GOT3 (cell line): ENCODE measurements around the gene EPHA1.
A peak's percentile ranks its signal among the peaks of the same experiment; 100 is the strongest.
"Not testable (repeated sequence)": the region's sequence is repeated elsewhere in the genome, so short reads cannot be mapped to it uniquely, and the experiment has no call there.

Experiments
- DNase-seq: peaks from one replicate; lab custom pipeline; 2025; ENCODE audit warnings: mixed read lengths; lab: John Stamatoyannopoulos, UW

The EPHA1 gene

DNA sequence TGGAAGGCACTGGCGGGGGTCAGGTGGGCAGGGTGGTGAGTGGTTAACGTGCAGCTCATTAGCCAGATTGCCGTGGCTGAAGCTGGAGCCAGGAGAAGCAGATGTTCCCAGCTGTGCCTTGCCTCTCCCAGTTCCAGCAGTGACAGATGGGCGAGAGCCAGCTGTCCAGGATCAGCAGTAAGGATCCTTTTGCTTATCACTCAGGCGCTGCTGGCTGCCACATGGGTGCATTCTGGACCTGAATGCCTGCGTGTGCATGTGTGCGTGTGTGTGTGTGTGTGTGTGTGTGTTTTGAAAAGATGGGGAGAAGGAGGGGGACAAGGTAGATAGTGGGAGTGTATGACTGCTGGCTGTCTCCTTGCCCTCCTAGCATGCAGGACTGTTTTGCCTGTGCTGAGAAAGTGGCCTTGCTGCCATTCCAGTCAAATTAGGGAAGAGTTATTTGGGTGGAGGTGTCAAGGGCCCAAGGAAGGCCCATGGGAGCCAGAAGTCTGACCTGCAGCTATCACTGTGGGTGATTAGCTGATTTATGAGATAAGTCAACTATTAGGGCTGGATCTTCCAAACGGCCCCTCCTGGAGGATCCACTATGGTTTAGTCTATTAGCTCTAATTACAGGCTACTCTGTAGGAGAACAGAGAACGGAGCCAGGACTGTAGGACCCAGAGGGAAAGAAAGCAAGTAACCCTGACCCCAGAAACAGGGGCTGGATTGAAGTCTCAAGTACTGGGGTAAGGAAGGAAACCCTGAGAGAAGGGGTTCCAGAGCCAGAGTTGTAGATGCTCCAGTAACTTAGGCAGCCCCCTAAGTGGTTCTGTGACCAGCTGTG is 3.3 kb downstream of the EPHA1 start:
- no peak for DNase-seq

DNA sequence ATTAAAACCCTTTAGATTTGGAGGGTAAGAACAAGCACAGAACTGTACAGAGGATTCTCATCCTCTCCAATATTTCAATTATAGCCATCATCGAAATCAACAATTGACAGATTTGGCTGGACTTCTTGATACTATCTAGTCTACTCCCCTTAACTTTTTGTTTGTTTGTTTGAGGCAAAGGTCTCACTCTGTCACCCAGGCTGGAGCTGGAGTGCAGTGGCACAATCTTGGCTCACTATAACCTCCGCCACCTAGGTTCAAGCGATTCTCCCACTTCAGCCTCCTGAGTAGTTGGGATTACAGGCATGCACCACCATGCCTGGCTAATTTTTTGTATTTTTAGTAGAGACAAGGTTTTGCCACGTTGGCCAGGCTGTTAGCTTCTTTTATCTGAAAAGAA is 6.4 kb downstream of the EPHA1 start:
- not testable (repeated sequence) for DNase-seq

DNA sequence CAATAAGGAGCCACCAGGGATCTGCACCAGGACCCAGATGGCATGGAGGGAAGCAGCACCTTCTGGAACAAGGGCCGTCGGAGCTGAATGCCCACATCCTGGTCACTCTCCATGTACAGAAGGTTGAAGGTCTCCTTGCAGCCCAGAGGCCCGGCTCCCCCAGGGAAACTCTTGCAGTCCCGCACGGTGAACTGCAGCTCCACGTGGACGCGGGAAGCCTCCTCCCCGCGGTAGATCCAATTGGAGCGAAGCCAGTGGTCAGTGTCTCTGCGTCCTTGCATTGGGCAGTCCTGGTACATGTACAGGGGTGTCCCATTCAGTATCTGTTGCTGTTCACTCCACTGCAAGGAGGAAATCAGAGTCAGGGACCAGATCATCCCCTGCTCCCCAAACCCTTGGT is 7.4 kb downstream of the EPHA1 start:
- DNase-seq: no peak

DNA sequence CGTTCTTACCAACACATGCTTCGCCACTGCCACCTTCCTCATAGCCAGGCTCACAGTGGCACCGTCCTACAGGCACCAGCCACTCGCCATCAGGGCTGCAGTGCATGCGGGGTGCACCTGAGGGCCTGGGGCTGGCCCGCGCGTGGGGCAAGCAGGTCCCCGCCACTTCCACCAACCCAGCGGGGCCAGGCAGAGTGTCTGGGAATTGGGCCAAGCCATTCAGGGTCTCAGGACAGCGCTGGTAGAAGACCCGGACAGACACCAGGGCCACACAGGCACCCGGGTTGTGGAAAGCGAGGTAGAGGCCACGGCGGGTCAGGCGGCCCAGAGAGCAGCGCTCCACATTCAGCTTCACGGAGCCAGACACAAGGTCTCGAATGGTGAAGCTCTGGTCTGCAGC is 9.0 kb downstream of the EPHA1 start:
- no peak for DNase-seq

DNA sequence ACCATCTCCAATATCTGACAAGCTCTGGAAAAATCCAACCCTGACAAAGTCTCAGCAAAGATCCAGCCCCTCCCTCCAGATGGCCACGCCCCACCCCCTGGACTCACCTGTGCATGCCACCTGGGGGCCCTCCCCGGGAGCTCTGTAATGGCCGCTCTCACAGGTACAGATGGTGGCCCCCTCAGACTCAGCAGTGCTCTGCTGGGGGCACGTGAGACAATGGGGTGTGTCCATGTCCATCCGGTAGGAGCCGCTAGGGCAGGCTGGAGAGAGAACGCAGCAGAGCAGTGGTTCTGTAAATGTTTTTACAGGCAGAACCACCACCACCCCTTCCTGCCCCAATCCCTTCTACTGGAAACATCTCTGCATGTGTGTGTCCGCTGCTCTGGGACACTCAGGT is 9.5 kb downstream of the EPHA1 start:
- no peak for DNase-seq

DNA sequence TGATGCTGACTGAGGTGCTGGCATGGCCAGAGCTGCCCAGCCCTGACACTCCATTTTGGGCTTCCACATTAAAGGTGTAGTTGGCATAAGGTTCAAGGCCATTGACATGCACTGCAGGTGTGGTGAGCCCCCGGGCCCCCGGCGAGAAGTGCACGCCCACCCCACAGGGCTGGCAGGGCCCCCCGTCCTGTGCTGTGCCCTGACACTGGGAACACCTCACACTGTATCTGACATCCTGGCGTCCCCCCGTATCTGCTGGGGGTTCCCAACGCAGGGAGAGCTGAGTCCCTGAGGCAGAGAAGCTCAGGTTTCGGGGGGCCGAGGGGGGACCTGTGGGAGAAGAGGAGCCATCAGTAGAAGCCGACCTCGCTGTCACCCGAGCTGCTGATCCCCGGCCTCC is 10.0 kb downstream of the EPHA1 start:
- no peak for DNase-seq

DNA sequence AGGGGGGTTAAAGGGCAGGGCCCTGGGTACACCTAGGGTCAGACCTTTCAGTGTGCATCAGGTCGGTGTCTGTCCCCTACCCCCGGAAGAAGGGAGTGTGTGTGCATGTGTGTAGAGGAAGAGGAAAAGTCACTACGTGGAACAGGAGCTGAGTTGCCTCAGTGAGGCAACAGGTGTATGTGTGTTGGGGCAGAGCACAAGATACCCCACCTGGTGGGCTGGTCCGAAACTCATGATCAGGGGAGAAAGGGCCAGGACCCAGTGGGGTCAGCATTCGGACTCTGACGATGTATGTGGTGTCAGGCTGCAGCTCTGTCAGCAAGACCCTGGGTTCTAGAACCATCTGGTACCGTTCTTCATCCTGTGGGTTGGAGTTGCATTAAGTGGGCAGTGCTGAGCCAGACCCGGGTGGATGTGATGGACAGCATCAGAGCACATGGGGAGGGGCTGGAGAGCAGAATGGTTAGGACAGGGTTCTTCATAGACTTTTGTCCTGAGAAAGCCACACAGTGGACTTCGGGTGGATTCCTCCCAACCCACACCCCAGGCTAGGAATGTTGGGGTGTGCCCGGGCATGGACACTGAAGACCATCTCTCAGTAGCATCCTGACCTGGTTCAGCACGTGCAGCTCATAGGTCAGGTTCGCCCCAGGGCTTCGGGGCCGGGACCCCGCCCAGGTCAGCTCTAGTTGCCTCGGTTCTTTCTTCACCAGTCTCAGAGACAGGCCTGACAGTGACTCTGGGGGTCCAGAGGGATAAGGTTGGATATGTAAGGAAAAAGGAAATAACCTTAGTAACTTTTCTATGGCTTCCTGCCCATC is 10.7 kb downstream of the EPHA1 start:
- DNase-seq: no peak

DNA sequence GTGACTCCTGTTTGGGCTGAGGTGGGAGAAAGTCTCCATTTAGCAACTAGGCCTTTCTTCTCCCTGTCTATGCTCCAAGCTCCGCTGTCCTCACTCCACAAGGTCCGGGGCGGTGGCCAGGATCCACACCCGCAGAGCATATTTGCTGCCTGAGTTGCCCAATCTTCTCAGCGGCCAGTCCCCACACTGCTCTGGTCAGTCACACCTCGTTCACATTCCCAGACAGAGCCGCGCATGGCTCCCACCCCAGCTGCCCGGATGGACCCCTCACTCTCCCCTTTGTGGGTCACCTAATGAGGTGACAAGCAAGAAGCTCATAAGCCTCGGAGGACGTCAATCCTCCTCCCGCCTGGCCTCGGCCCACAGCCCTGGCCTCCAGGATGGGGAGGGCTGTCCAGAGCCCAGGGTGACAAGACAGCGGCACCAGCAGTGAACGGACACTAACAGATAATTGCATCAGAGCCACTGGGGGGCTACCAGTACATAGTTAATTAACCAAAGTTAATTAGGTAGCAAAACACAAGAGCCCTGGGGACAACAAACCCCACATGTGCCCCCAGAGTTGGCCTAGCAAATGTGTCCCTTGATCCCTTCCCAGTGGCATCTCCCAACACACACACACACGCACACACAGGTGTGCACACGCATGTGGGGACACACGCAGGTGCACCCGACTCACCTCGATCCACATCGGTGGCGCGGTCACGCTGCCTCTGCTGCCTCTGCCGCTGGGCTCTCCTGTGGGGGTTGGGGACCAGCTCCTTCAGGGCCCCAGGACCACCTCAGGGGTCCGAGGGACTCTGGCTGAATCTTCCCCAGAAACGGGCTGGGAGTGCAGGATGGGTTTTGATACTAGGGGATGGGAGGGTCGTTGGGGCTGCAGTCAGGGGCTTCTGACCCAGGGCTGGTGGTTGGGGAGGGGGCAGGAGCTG is 11.8 kb downstream of the EPHA1 start:
- no peak for DNase-seq

DNA sequence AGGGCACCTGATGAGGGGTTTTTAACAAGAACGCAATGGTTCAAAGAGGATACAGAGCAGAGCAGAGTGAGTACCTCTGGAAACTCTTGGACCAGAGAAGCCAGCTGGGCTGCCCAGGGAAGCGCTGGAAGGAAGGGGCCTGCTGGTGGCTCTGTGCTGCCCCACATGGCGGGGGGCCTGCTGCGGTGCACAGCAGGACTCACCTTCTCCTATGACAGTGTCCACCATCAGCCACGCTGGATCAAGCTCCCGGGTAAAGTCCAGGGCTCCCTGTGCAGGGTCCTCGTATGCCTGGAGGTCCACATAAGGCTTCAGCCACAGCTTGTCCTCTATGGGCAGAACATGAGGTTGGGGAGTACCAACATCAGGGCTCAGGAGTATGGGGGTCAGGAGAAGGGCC is 12.5 kb downstream of the EPHA1 start:
- no peak for DNase-seq

DNA sequence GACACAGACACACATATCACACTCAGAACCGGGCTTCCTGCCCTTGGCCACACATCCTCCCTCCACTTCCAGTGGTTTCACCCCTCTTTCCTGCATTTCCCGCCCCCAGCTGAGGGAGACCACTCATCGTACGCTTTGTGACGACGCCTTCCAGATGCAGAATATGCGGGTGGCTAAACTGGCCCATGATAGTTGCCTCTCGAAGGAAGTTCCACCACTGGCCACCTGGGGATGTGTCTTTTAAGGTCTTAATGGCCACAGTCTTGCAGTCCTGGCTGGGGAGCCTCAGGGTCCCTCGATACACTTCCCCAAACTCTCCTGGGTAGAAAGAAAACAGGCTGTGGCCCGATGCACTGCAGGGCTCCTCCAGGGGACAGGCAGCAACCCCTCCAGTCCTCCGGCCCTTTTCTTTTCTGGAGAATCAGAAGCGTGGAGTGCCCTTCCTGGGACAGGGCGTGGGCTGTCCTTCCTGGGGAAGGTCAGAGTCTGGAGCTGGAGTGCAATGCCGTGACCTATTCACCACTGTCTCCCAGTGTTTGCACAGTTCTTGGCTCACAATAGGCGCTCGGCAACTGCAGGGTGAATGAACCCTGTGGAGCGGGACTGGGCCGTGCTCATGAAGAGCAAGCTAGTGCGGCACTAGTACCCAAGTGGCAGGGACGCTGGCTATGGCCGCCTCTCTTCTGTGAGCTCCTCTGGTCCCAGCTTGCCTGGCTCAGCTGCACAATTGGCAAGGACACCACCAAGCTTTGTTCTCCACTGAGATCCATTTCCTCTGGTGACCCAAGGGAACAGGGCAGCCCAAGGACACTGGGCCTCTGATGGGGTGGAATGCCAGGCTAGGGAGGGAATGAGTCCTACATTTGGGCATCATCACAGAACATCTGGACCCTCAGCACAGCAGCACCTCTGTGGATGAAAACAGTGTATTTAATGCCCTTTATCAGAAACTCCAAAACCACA is 13.2 kb downstream of the EPHA1 start:
- no peak for DNase-seq

DNA sequence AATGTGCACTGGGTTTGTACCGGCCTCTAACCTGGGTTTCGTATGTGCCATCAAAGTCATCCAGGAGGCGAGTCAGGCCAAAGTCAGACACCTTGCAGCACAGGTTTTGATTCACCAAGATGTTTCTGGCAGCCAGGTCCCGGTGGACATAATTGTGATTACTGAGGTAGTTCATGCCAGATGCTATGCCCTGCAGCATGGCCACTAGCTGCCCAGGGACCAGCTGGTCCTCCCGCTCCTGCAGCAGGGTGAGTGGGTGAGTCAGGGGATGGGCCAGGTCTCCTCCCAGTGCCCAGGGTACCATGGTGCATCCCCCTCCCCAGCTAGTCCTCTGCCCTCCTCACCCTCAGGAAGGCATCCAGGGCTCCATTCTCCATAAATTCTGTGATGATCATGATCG is 13.9 kb downstream of the EPHA1 start:
- DNase-seq: no peak

DNA sequence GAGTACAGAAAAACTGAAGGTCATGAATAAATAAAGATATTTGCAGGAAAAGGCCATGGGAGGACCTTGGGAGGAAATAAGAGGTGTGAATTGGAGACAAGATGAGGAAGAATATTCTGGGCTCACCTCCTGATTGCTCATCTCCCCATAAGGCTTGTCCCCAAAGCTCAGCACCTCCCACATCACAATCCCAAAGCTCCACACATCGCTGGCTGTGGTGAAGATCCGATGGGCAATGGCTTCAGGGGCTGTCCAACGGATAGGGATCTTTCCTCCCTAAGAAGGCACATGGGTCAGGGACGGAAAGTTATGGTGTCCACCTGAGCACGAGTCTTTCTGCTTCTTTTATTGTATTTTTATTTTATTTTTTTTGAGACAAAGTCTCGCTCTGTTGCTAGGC is 14.6 kb downstream of the EPHA1 start:
- no peak for DNase-seq

DNA sequence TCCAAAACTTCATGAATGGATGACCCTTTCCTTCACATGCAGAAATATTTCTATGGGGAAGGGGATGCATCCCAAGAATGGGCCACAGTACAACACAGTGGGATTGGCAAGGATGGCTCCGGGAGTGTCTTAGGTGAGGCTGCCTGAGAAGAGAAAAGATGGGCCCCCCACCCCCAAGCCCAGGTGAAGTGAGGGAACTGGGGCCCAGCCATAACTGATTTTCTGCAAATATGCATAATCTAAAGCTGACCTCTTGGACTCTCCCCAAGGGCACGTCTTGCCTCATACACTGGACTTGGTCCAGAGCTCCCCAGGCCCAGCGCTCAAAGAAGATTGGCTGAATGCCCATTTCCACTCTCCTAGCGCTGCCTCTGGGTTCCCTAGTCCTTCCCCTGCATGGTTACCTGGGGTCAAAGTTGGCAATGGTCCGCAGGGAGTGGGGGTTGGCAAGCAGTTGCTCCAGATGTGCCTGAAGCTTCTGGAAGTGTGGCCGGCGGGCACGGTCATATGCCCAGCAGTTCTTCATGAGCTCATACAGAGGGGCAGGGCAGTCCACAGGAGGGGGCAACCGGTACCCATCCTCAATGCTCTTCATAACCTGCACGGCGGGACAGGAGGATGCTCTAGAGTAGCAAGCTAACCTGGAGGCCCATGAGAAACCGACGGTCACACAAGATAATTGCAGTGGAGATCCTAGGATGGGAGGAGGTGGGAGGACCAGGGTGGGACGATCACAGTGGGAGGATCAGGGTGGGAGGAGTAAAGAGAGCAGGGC is 15.2 kb downstream of the EPHA1 start:
- no peak for DNase-seq

DNA sequence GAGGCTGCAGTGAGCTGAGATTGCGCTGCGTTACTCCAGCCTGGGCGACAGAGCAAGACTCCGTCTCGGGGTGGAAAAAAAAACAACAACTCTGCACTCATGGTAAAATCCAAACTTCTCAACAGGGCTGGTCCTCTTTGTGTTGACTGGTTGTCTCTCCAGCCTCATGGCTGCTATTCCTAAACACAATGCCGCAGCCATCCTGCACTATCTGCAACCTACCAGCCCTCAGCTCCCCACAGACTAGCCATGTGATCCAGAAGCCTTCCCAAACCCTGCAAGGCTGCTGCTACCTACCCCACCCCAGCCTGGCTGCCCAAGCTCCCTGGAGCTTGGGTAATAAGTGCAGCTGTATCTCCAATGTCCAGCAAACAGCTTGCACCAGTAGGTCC is 15.8 kb downstream of the EPHA1 start:
- no peak for DNase-seq

DNA sequence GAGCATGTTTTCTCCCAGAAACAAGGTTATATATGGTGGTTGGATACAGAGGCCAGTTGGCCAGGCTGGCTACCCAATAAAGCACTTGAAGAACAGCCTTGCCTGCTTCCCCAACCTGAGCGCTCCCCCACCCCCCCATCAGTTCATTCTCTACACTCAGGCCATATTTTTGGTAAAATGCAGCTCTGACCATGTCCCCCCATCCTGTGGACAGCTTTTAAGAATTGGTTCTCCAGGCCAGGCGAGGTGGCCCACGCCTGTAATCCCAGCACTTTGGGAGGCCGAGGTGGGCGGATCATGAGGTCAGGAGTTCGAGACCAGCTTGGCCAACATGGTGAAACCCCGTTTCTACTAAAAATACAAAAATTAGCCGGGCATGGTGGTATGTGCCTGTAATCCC is 16.2 kb downstream of the EPHA1 start:
- not testable (repeated sequence) for DNase-seq

DNA sequence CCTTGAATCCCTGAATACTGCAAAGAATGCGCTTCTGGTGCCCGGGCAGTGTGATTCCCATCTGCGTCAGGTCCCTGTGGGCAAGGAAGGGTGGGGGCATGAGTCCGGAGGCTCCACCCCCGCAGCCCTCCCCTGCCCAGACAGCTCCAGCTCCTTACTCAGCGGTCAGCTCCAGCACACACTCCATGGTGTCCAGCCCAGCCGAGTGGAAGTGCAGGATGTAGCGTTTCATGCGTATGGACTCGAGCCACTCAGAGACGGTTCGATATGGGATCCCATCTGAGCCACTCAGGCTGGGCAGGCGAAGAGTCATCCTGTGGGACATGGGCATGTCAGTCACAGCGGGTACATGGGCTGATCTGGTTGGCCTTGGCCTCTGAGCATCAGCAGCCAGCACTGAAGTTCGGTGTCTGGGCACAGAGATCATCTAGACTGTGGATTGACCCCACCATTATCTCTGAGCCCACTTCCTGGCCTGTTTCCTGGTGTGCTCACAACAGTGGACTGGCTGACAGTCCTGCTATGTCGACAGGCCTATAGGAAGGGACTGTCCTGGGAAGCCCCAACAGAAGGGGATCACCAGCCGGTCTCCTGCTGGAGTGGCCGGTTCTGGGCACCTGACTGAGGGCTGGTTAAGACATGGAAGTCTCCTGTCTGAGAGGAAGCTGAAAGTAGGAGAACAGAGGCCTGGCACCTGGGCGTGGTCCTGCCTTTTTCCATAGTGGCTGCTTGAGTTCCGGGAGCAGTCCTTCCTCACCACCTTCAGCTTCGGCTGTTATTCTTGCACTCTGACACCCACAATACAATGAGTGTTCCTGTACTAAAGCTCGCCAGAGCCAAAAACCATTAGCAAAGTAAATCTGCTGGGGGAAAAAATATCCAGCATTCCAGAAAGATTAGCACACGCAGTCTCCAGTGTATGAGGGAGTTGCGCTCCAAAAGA is 16.9 kb downstream of the EPHA1 start:
- peak; percentile 41 for DNase-seq

DNA sequence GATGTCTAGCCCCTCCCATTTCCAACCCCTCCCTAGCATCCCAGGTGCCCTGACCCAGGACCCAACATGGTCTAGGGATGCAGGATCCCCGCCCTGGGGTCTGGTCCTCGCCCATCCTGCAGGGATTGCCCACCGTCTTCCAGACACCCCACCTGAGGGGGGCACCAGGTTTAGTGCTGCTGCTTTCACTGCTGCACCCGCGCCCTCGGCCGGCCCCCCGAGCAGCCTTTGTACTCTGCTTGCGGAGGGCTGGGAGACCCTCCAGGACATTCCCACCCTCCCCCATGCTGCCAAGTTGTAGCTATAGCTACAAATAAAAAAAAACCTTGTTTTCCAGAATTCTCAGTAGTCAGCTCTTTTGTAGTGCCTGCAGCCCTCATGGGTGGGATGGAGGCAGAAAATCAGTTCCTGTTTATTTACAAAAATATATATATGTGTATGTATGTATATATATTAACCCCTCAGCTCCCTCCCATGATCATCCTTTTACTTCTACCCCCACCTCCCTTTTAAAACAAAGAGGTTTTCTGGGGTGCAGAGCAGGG is 17.8 kb downstream of the EPHA1 start:
- DNase-seq: no peak

DNA sequence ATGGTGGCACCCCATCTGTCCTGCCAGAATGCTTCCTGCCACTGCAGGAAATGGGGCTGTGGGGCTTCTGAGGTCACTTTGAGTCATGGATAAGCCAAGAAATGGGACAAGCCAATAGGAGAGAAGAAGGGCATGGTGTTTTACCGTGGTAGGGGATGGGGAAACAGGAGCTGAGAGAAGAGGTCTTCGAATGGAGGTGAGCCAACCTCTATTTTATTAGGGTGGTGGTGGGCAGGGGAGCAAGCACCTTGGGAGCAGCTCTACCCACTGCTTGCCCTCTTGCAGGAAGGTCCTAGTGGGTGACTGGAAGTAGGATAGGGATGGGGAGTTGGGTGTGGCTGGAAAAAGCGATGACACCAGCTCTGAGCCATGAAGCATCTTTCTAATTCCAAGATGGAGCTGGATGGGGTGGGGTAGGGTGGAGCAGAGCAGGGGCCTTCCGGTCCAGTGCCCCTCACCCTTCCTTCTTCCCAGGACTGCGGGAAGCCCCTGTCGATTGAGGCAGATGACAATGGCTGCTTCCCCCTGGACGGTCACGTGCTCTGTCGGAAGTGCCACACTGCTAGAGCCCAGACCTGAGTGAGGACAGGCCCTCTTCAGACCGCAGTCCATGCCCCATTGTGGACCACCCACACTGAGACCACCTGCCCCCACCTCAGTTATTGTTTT is 18.4 kb downstream of the EPHA1 start:
- no peak for DNase-seq
